ENCODE data around the gene ANKRD34A. TPM values are rescaled to one million over a fixed set of nuclear protein-coding genes. Genes with fewer than 3 reads are reported as not detected.
A peak's percentile ranks its signal among the peaks of the same experiment; 100 is the strongest.

The ANKRD34A gene
- total and polyA plus RNA-seq, 4 donors = 0.06 to 0.17 (median 0.13) TPM; not detected in 1

DNA sequence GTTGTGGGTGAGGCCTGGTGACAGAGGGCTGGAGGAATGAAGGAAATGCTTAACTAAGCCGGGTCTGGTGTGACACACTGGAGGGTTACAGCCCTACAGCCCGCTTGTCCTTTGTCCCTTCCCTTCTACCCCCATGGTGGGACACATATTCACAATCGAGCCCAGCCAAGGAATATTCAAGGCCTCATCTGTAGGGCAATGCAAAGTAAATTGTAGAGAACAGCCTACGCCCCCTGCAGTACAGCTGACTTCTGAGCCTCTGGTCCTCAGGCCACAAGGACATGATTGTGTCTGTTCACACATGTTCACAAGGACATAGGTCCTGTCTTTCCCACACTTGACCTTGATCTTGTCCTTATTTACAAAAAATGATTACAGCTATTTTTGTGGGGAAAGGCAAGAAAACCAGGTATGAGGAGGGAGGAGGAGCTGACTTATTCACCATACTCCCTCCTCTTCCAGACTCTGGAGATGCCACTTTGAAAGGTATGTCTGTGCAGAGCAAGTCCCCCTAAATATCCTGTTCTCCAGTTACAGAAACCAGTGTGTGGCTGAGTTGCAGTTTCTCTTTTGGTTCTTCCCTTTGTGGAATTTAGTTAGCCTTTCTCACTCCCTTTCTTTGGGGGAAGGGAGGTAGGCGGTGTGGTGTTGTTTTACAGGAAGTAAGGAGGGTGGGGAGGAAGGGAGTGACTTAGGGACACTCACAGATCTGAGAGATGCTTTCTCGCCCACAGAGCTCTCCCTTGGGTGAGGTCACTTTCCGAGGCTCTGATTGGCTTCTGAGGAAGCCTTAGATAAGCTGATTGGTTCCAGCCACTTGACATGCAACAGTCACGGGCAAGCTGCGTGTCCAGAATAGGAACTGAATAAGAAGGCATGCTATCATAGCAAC is 14.7 kb upstream of the ANKRD34A start:
- H3K27ac ChIP-seq (ENCODE audit: low read depth in 1 of 2, low read length in 2 of 2) = peak overlapping the region; percentile 87 to 93
- H3K4me3 ChIP-seq (ENCODE audit: low read depth in 1 of 3, low read length in 3 of 3) = no peak overlapping the region
- 51% methylated on average over 9 of the region's 9 CpGs for WGBS
- peaks cover 19 to 49% (median 35%) of the 10 kb centered on the region in 4 donors for H3K4me1 ChIP-seq (ENCODE audit: control insufficient read depth in 4 of 4, insufficient read depth in 4 of 4, low read length in 3 of 4)
- peak overlapping the region; percentile 59 to 84 for H3K9ac ChIP-seq (ENCODE audit: low read depth in 1 of 2, low read length in 2 of 2)
- H3K36me3 ChIP-seq (ENCODE audit: control insufficient read depth in 4 of 4, insufficient read depth in 3 of 4, low read depth in 1 of 4, low read length in 3 of 4) = peaks cover 0 to 8% (median 0%) of the 10 kb centered on the region in 4 donors
- peak; percentile 79 for DNase-seq (ENCODE audit: low spot score)
- TF ChIP-seq, protein P1, sequence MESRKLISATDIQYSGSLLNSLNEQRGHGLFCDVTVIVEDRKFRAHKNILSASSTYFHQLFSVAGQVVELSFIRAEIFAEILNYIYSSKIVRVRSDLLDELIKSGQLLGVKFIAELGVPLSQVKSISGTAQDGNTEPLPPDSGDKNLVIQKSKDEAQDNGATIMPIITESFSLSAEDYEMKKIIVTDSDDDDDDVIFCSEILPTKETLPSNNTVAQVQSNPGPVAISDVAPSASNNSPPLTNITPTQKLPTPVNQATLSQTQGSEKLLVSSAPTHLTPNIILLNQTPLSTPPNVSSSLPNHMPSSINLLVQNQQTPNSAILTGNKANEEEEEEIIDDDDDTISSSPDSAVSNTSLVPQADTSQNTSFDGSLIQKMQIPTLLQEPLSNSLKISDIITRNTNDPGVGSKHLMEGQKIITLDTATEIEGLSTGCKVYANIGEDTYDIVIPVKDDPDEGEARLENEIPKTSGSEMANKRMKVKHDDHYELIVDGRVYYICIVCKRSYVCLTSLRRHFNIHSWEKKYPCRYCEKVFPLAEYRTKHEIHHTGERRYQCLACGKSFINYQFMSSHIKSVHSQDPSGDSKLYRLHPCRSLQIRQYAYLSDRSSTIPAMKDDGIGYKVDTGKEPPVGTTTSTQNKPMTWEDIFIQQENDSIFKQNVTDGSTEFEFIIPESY (IDR thresholded peaks at IDR 0.05) = no peak
- TF ChIP-seq, protein P2, sequence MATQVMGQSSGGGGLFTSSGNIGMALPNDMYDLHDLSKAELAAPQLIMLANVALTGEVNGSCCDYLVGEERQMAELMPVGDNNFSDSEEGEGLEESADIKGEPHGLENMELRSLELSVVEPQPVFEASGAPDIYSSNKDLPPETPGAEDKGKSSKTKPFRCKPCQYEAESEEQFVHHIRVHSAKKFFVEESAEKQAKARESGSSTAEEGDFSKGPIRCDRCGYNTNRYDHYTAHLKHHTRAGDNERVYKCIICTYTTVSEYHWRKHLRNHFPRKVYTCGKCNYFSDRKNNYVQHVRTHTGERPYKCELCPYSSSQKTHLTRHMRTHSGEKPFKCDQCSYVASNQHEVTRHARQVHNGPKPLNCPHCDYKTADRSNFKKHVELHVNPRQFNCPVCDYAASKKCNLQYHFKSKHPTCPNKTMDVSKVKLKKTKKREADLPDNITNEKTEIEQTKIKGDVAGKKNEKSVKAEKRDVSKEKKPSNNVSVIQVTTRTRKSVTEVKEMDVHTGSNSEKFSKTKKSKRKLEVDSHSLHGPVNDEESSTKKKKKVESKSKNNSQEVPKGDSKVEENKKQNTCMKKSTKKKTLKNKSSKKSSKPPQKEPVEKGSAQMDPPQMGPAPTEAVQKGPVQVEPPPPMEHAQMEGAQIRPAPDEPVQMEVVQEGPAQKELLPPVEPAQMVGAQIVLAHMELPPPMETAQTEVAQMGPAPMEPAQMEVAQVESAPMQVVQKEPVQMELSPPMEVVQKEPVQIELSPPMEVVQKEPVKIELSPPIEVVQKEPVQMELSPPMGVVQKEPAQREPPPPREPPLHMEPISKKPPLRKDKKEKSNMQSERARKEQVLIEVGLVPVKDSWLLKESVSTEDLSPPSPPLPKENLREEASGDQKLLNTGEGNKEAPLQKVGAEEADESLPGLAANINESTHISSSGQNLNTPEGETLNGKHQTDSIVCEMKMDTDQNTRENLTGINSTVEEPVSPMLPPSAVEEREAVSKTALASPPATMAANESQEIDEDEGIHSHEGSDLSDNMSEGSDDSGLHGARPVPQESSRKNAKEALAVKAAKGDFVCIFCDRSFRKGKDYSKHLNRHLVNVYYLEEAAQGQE (IDR thresholded peaks at IDR 0.05) = no peak
- peak; percentile 24 to 26 for TF ChIP-seq RAD21 (IDR thresholded peaks at IDR 0.05)
- TF ChIP-seq SP1 (IDR thresholded peaks at IDR 0.05) = peak; percentile 70
- TF ChIP-seq NR2F2 (IDR thresholded peaks at IDR 0.05) = peak; percentile 31
- no peak for TF ChIP-seq EGR1 (IDR thresholded peaks at IDR 0.05; ENCODE audit: low read depth in 2 of 2)
- TF ChIP-seq TAF1 (conservative IDR thresholded peaks at IDR 0.05) = no peak
- TF ChIP-seq FOXA1 (IDR thresholded peaks at IDR 0.05) = no peak
- TF ChIP-seq, protein P3, sequence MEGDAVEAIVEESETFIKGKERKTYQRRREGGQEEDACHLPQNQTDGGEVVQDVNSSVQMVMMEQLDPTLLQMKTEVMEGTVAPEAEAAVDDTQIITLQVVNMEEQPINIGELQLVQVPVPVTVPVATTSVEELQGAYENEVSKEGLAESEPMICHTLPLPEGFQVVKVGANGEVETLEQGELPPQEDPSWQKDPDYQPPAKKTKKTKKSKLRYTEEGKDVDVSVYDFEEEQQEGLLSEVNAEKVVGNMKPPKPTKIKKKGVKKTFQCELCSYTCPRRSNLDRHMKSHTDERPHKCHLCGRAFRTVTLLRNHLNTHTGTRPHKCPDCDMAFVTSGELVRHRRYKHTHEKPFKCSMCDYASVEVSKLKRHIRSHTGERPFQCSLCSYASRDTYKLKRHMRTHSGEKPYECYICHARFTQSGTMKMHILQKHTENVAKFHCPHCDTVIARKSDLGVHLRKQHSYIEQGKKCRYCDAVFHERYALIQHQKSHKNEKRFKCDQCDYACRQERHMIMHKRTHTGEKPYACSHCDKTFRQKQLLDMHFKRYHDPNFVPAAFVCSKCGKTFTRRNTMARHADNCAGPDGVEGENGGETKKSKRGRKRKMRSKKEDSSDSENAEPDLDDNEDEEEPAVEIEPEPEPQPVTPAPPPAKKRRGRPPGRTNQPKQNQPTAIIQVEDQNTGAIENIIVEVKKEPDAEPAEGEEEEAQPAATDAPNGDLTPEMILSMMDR (IDR thresholded peaks at IDR 0.05; ENCODE audit: low read depth, low read length, missing input control) = no peak
- TF ChIP-seq JUND (IDR thresholded peaks at IDR 0.05) = peak; percentile 78 to 79
- no peak for TF ChIP-seq HNF4A (conservative IDR thresholded peaks at IDR 0.05)
- TF ChIP-seq RXRA (IDR thresholded peaks at IDR 0.05) = peak in 1 of 2 donors; percentile 39
- TF ChIP-seq YY1 (IDR thresholded peaks at IDR 0.05) = no peak
- TF ChIP-seq HNF4G (IDR thresholded peaks at IDR 0.05) = no peak
- peak in 1 of 2 donors; percentile 45 for TF ChIP-seq GABPA (IDR thresholded peaks at IDR 0.05 in 1 of 2, conservative IDR thresholded peaks at IDR 0.05 in 1 of 2)
- TF ChIP-seq, protein P4, sequence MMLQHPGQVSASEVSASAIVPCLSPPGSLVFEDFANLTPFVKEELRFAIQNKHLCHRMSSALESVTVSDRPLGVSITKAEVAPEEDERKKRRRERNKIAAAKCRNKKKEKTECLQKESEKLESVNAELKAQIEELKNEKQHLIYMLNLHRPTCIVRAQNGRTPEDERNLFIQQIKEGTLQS (IDR thresholded peaks at IDR 0.05) = no peak
- TF ChIP-seq, protein P5, sequence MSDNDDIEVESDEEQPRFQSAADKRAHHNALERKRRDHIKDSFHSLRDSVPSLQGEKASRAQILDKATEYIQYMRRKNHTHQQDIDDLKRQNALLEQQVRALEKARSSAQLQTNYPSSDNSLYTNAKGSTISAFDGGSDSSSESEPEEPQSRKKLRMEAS (IDR thresholded peaks at IDR 0.05) = peak; percentile 10
- no peak for TF ChIP-seq FOXA2 (IDR thresholded peaks at IDR 0.05)
- H3K9me3 ChIP-seq (ENCODE audit: control insufficient read depth in 4 of 4, low read length in 3 of 4) = no peaks in the 10 kb centered on the region
- H3K27me3 ChIP-seq (ENCODE audit: control insufficient read depth in 4 of 4, insufficient read depth in 4 of 4, low read length in 3 of 4) = no peaks in the 10 kb centered on the region

Measured in liver (tissue), 9 donors.